PC-9 (cell line): ENCODE data around the gene SNX25.

Source experiments
- EZH2 ChIP-seq: fragments of 200-600 bp; sonication (generic); IDR thresholded peaks from 2 replicates; pipeline ENCODE4 v1.8.0; 2017; ENCODE audit warnings: antibody characterized with exemption, low read depth
- TF ChIP-seq, protein P1 (sequence below): fragments of 200-600 bp; sonication (generic); conservative IDR thresholded peaks from 2 replicates; pipeline ENCODE4 v1.6.1; 2017; ENCODE audit warnings: mixed run types, antibody characterized with exemption, mild to moderate bottlenecking, moderate library complexity

DNA sequence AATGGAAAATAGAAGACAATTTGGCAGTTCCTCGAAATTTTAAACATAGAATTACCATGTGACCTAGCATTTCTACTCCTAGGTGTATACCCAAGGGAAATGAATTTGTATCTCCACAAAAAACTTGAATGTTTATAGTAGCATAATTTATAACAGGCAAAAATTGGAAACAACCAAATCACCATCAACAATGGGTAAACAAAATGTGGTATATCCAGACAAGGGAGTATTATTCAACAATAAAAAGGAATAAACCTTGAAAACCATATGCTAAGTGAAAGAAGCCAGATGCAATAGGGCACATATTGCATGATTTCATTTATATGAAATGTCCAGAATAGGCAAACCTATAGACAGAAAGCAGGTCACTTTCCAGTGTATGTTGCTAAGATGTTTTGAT lies 83.8 kb downstream of the SNX25 start:
- TF ChIP-seq, protein P1, sequence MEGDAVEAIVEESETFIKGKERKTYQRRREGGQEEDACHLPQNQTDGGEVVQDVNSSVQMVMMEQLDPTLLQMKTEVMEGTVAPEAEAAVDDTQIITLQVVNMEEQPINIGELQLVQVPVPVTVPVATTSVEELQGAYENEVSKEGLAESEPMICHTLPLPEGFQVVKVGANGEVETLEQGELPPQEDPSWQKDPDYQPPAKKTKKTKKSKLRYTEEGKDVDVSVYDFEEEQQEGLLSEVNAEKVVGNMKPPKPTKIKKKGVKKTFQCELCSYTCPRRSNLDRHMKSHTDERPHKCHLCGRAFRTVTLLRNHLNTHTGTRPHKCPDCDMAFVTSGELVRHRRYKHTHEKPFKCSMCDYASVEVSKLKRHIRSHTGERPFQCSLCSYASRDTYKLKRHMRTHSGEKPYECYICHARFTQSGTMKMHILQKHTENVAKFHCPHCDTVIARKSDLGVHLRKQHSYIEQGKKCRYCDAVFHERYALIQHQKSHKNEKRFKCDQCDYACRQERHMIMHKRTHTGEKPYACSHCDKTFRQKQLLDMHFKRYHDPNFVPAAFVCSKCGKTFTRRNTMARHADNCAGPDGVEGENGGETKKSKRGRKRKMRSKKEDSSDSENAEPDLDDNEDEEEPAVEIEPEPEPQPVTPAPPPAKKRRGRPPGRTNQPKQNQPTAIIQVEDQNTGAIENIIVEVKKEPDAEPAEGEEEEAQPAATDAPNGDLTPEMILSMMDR = no peak
- no peak for TF ChIP-seq EZH2
